GM12801 (cell line): Measurements from ENCODE around the gene CST9.

Source experiments
- CTCF ChIP-seq: IDR thresholded peaks from one replicate; pipeline ENCODE4 v1.5.1; 2011; ENCODE audit warnings: control low read depth; ENCODE audit not compliant: insufficient read length; ENCODE audit errors: extremely low read depth

The CST9 gene

GRCh38 chr20:23636908-23637281 lies 31.2 kb upstream of the CST9 start:
- no peak for TF ChIP-seq CTCF

- TF ChIP-seq CTCF, result no peak
Observed at GRCh38 chr20:23636182-23636907, 30.6 kb upstream of the CST9 start.

GRCh38 chr20:23634985-23635767 lies 29.5 kb upstream of the CST9 start:
- no peak for TF ChIP-seq CTCF

GRCh38 chr20:23634044-23634801 lies 28.5 kb upstream of the CST9 start:
- TF ChIP-seq CTCF, result no peak

- no peak for TF ChIP-seq CTCF
Observed at GRCh38 chr20:23632711-23633573, 27.2 kb upstream of the CST9 start.

GRCh38 chr20:23631981-23632710 lies 26.4 kb upstream of the CST9 start:
- no peak for TF ChIP-seq CTCF
